Measurements from ENCODE around the gene CDK2AP2.
"Not testable (repeated sequence)": the region's sequence is repeated elsewhere in the genome, so short reads cannot be mapped to it uniquely, and the experiment has no call there.

CDK2AP2 gene

GRCh38 chr11:67465530-67465929, 42.4 kb downstream of the CDK2AP2 start:
- not testable (repeated sequence) for DNase-seq

- DNase-seq = no peak
Observed at GRCh38 chr11:67465189-67465510, 42.8 kb downstream of the CDK2AP2 start.

GRCh38 chr11:67464411-67465188, 43.4 kb downstream of the CDK2AP2 start:
- peak; percentile 96 for DNase-seq

- no peak for DNase-seq
Observed at GRCh38 chr11:67463680-67464410, 44.1 kb downstream of the CDK2AP2 start.

- no peak for DNase-seq
Observed at GRCh38 chr11:67463186-67463585, 44.8 kb downstream of the CDK2AP2 start.

GRCh38 chr11:67458266-67458665, 49.7 kb downstream of the CDK2AP2 start:
- DNase-seq = no peak

GRCh38 chr11:67457453-67457852, 50.5 kb downstream of the CDK2AP2 start:
- no peak for DNase-seq
